NCI-H1048 (cell line): Measurements from ENCODE around the gene DTX4.

Source experiments
- DNase-seq: peaks from one replicate; lab custom pipeline; 2025; lab: John Stamatoyannopoulos, UW

Gene DTX4

DNA sequence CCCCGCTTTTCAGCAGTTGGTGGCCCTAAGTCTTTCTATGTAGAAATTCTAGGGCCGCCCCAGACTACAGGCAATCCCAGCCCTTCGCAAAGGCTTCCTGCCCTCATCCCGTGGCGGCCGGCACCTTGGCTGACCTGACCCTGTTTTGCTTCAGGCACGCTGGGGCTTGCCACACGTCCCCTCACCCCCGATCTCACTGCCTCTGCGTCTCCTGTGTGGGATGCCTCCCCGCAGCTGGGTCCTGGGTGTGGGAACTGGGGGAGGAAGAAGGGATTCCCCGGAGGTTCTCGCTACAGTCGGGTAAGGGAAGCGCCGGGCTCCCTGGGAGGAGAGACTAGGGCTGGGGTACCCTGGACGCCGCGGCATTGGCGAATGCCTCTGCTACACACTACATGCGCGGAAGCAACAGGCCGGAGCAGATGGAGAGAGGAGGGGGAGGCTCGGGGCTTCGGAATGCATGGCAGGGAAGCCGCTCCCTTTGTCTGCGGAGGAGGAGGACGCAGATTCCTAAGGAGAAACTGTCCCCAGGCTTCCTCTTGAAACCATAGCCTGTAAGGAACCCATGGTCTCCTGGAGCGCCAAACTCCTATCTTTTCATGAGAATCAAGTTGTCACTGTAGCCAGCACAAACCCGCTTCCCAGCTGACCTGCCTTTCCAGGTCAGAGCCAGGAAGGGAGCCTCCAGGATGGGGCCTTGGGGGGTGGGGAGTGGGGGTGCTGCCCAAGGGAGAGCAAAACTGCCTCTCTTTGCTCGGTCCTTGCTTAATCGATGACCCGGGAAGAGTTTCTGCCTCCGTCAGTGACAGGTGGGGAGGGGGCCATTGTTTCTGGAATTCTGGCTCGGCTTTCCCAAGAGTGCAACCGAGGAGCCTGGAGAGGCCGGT lies 1.4 kb downstream of the DTX4 start:
- no peak for DNase-seq

DNA sequence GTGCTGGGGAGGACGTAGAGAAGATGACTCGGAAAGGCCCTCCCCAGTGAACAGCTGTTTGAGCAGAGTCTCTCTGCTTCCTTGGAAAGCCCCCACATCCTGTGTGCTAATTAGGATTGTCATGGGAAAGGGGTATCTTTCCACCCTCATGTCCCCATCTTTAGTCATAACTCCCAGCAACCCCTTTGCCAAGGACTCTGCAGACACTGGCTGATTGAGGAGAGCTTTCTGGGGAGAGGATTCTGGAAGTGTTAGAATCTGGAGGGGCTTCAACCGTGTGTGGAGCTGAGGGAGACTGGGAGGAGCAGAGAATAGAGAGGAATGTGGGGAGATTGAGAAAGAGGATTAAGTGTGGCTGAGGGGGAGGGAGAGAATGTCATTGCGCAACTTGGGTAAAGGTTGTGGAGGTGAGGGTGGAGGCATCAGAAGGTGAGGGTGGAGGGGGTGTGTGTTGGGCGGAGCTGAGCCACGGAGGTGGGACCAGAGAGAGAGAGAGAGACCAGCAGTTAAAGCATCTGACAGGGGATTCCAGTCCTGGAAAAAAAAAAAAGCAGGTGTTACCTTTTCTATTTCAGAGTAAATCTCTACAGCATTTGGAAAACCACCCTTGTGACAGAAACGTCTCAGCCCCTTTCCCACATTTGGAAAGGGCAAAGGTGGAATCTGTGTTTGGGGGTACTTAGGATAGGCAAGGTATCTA lies 2.2 kb downstream of the DTX4 start:
- DNase-seq: no peak

DNA sequence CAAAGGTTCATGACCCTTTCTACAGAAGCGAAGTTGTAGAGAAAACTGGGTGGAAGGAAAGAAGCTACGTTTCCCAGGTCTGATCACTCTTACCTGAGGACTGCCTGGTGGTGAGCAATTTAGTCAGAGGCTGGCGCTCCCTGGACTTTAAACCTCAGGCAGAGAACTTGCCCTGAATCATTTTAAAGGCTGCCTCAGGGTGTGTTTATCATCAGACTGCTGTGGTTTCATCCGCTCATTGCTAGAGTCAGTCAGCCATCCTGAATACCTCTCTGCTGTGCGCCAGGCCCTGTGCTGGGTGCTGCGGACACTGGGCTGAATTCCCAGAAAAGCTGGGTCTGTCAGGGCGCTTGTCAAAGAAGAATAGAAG lies 2.7 kb downstream of the DTX4 start:
- no peak for DNase-seq

DNA sequence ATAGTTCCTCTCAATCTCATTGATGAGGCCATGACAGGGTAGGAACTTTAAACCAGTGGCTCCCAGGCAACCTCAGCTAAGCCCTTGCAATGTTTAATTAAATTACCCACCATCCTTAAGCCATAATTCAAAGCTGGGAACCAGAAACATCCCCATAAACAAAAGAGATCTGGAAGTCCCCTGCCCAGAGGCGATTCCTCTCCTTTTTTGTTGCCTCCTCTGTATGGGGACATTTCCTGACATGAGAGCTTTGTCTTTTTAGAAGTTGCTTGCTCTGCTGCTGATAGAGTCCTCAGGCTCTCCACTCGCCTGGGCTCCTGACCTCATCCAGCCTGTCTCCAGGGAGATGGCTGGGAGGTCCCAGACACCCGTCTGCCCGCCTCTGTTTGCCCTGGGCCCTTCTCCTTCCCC lies 3.2 kb downstream of the DTX4 start:
- no peak for DNase-seq

DNA sequence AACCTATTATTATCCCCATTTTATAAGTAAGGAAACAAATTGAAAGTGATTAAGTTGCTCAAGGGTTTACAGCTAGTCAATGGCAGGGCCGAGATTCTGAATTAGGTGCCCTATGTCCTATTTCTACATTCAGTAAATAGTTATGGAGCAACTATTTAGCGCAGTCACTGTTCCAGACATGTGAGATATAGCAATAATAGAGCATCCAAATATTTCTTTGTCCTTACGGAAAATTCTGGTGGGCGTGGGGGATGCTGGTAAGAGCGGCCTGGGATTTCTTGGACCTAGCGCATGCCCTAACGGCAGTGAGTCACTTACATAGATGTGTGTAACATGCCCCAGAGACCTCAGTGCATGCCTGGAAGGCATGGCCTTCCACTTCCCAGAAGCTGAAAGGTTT lies 4.4 kb downstream of the DTX4 start:
- DNase-seq: no peak

DNA sequence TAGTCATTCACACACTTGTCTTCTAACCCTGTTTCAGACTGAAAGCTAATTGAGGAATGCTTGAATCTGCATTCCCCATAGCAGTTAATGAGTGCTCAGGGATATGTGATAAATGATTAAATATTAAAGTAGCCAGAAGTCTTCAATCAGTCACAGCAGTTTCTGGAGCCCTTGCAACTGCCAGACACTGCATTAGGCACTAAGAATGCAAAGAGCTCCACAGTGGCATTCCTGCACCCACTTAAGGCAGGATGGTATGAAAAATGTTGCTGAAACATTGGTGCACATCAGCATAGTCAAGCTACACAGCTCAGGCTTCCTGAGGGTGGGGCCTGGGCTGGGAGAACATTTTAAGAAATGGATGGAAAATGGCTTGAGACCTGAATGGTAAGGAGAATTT lies 6.5 kb downstream of the DTX4 start:
- no peak for DNase-seq

DNA sequence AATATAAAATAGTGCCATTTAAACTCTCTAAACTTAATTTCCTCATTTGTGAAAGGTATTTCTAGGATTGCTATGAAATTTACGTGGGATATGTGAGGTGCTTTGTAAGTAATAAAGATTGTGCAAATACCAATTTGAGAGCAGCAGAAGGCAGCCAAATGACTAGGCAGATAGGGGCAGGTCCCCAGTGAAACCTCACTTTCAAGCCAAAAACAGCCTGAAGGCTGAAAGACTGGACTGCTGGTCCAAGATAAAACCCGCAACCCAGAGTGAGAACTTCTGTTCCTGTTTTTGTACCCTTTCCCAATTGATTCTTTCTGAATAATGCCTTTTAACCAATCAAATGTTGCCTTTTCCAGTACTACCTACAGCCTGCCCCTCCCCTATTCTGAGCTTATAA lies 7.2 kb downstream of the DTX4 start:
- no peak for DNase-seq

DNA sequence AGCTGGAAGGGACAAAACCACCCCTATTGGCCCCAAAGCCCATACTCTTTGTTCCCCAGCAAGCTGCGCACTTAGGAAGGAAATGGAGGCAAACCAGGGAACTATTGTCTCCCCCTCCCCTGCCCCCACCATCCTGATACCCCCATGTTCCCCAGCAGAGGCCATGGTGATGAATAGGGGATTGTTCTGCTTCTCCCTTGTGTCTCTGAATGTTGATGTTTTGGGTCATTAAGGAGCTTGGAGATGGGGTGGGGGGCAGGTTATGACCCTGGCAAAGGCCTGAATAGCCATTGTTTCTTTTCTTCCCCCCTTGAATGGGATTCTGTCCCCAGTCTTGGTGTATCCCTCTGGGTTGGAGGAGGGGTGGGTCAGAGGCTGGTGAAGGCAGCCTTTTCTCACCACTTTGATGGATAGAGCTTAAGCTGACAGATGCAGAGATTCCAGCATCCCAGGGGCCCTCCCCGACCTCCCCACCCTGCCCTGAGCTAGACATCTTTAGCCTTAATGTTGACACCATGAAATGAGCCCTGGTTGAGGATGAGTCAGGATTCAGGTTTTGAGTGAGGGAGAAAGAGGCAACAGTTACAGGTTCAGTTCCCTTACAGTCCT lies 8.3 kb downstream of the DTX4 start:
- no peak for DNase-seq

DNA sequence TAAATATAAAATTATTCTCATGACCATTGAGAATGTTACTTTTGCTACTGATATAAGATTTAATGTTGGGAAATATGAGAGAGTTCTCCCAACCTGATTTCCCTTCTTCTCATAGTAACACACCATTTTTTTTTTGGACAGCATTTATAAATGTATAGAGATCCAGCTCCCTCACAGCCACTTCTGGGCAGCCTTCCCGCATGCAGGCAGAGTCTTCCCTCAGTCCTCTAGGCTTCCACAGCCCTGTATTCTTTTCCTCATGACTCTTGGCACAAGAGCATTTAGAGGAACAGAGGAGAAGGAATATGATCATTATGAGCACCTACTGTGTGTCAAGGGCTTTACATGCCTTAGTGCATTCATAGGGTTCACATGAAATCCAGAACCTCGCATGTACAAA lies 9.0 kb downstream of the DTX4 start:
- DNase-seq: no peak

DNA sequence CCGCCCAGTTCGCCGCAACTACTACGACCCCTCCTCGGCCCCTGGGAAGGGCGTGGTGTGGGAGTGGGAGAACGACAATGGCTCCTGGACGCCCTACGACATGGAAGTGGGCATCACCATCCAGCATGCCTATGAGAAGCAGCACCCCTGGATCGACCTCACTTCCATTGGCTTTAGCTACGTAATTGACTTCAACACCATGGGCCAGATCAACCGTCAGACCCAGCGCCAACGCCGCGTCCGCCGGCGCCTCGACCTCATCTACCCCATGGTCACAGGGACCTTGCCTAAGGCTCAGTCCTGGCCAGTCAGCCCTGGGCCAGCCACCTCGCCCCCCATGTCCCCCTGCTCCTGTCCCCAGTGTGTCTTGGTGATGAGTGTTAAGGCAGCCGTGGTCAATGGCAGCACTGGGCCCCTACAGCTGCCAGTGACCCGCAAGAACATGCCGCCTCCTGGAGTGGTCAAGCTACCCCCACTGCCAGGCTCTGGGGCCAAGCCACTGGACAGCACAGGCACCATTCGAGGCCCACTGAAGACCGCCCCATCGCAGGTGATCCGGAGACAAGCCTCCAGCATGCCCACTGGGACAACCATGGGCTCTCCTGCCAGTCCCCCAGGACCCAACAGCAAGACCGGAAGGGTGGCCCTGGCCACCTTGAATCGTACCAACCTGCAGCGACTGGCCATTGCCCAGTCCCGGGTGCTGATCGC lies 10.0 kb downstream of the DTX4 start:
- DNase-seq: no peak

DNA sequence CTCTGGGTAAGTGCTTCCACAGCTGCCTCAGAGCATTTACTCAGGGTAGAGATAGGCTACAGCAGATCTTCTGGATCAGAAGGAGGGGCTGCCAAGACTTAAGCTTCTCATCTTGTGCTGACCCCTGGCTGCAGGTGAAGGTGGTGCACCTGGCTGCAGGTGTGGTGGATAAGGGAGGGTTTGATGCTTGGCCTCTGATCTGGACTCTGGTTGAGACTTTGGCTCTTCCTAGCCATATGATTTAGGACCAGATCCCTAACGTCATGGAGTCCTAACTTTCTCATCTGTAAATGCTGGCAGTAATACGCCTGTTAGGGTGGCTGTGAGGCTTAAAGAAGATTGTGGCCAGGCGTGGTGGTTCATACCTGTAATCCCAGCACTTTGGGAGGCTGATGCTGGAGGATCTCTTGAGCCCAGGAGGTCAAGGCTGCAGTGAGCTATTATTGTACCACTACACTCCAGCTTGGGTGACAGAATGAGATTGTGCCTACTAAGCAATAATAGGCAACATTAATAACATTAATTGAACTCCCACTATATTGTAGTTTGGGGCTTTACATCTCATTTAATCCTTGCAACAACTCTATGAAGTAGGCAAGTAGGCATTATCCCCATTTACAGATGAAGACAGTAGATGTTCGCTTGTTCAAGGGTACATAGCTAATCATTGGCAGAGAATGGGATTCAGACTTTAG lies 10.7 kb downstream of the DTX4 start:
- no peak for DNase-seq

DNA sequence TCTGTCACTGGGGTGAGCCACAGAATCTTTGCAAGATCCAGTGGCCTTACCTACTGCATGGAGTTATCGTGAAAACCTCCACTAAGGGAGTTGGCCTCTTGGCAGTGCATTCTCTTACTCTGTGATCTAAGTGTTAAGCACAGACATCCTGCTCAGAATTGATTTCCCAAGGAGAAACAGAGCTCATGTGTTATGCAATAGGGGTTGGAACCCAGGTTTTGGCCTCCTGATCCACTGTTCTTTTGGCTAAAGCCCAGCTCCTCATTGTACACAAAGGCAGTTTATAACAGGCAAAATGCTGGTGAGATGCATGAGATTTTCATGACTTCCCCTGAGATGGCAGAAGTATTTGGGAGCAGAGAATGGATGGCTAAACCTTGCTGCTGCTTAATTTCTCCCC lies 11.8 kb downstream of the DTX4 start:
- no peak for DNase-seq

DNA sequence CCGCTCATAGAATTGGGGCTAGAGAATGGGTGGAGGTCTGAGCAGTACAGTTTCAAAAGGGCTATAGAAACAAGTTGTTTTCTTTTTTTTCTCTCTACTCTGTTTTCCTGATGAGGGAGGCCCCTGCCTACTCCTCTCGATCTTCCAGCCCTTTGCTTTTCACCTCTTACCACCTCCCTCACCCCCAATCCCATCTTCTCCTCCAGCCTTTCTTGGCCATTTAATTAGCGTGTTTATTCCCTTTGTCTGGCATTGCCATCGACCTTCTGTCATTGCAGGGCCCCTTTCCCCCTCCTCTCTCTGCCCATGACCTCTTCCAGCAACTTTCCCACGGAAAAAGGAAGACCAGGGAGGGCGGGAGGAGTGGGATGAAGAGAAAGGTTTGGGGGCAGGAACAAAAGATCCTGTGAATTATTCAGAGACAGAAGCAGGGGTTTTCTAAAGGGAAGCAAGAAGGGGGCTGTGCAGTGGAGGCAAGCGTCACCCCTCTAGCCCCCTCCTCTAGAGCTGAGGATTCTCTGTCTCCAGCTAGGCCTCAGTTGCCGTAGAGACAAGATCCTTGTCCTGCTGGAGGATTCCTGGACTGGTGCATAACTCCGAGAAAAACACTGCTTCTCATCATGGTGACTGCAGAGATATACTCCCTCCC lies 12.9 kb downstream of the DTX4 start:
- no peak for DNase-seq

DNA sequence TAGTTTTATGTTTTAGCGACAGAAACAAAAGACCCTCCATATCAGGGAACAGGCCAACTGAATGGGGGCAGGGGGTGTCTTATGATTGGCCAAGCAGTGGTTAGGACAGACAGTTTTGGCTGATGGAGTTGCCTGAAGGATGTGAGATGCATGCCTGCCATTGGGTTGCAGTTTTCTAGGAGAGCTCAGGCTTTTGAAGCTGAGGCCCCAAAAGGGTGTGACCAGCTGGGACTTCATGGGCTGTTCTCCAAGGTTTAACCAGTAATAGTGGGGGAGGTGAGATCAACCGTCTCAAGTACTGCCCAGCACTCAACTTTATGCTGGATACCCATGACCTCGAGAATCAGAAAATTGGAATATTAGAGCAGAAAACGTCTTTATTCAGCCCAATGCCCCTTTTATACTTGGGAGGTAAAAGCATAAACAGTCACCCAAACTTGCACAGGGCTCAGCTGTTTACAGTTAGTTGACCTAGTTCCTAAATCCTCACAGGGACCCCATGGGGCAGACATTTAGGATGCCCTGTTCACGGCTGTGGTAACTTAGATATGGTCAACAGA lies 13.5 kb downstream of the DTX4 start:
- DNase-seq: no peak

DNA sequence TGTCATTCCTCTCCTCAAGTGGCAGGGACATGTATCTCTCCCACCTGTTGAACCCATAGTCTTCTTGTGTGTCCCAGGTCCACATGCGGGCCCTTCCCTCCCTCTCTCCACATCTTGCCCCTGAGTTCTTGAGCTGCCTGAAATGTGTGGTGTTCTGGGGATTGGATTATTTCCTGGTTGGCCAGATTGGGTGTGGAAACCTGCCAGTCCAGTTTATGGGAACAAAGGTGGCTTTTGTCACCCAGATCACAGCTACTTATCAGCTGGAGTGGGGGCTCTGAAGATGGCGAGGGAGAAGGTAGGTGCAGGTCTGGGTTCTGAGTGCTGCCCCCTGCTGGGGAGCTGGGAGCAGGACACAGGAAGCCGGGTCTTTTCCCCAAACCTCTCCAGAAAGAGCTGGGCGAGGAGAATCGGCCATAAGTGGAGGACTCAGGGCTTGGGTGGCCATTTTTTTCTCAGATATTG lies 14.2 kb downstream of the DTX4 start:
- DNase-seq: peak; percentile 78

DNA sequence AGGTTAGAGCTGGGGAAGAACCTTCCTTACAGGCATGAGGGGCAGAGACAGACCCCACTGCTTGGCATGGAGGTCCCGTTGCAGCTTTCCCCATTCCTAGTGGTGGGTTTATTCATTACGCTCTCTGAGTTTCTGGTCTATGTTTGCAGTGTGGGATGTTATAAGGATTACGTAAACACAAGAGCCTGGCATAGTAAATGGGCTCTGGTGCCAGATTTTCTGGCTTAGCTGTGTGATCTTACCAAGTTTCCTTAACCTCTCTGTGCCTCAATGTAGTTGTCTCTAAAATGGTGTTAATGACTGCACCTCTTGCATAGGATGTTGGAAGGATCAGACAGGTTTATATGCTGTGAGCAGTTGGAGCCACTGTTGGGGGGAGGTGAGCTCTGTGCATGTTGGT lies 15.1 kb downstream of the DTX4 start:
- no peak for DNase-seq

DNA sequence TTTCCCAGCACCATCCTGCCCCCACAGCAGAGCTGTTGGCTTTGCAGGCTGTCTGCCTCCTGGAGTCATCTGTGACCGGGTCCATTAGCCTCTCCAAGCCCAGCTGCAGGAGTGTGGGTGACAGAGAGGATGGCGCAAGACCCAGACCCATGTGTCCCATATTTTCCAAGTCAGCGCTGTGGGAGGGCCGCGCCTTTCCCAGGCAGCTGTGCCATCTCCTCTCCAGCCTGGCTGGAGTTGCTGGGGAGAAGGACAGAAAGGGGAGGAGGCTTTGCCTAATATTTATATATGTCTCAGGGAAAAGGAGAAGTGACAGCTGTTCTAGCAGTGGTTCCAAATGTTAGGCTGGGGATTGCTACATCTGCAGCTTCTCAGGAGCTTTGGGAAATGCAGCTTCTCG lies 15.7 kb downstream of the DTX4 start:
- no peak for DNase-seq

DNA sequence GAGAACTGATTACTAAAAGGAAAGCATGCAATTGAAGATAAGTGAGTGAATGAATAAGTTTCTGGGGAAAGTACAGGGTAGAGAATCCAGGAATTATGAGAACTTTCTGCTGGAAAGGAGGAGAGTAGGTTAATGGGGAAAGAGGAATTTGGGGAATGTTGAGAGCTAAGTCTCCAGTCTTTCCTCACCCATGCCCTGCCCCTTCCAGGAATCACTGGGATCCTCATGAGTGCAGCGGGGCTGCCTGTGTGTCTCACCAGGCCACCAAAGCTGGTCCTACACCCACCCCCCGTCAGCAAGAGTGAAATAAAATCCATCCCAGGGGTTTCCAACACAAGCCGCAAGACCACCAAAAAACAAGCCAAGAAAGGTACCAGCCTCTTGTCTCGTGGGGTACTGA lies 17.0 kb downstream of the DTX4 start:
- no peak for DNase-seq

DNA sequence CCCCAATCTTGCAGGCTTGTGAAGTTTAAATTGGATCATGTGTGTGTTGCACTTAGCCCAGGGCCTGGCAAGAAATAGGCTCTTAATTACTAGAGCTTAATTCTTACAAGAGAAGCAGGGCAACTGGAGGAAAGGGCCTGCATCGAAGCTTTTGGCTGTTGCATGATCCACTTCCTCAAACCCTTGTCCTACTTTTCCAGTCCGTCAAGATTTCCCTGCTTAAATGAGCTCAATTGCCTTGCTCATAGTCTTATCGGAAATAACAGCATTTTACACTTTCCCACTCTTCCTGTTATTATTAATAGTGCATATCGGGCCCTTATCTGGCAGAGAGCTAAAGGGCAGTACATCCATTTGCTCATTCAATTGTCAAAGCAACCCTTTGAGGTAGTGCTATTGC lies 18.1 kb downstream of the DTX4 start:
- DNase-seq: no peak

DNA sequence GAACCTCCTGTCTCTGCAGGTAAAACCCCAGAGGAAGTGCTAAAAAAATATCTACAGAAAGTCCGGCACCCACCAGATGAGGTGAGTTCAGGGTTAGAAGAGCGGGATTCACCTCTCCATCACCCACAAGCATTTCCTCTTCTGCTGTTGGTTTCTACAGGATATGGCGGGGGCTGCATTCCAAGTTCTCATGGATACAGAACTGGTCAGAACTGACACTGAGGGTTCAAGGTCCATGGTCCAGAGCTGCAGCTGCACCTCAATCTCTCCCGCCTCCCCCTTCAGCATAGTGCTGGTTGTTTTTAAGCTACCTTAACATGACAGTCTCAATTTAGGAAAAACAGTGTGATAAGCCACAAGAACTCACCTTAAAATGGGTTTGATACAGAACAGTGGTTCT lies 19.2 kb downstream of the DTX4 start:
- DNase-seq: no peak

DNA sequence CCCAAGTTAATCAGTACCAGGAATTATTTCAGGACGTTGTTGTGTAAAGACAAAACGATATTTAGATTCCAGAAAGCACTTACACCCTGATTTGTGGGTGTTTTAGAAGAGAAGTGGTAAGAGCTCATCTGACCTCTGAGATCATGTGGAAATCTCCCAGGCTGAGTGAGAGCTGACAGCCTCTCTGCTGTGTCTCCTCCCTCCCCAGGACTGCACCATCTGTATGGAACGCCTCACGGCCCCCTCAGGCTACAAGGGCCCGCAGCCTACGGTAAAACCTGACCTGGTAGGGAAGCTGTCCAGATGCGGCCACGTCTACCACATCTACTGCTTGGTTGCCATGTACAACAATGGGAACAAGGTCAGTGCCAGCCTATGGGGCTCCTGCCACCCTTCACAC lies 20.0 kb downstream of the DTX4 start:
- DNase-seq: no peak
